HG03097 (cell line): ENCODE data around the gene CTAG1A.
"Not testable (repeated sequence)": the region's sequence is repeated elsewhere in the genome, so short reads cannot be mapped to it uniquely, and the experiment has no call there.

Experiments
- ATAC-seq: cut with Tn5 transposase; IDR thresholded peaks from one replicate; pipeline ENCODE4 v1.9.1; 2021; ENCODE audit not compliant: unreplicated experiment, low FRiP score

Gene CTAG1A

GRCh38 chrX:154570361-154570760 is 14.6 kb upstream of the CTAG1A start:
- not testable (repeated sequence) for ATAC-seq

DNA sequence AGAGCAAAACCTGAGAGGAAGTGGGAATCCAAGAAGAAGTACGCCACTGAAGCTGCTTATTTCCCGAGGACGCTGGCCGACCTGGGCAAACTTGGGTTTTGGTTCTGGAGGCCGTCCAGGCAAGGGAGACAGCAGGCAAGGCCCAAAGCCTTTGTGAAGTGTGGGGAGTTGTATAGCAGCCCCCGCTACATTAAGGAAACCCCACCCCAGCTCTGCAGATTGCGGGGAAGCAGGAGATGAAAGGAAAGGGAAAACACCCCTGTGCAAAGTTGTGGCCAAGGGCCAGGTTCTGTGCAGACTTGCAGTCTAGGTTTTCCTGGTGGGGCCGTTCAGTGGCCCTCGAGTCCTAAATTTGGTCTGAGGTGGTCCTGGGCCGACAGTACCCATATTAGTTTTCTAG is 11.9 kb upstream of the CTAG1A start:
- ATAC-seq: not testable (repeated sequence)

GRCh38 chrX:154575076-154575475 is 9.9 kb upstream of the CTAG1A start:
- not testable (repeated sequence) for ATAC-seq

DNA sequence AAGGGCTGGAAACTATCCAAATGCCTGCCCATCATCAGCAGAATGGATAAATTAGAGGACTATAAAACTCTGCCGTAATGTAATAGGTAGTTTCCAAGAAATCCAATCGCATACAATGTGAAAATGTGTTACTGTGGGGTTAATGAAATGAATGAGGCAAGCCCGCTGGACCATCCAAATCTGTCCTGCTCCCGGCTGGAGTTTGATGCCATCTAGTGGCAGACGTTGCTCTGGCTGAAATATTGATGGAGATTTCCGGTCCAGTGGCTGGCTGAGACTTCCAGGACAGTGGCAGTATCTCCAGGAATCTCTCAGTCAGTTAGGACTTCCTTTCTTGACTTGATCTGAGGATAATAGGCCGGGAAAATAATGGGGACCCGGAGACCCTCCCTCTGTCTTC is 1.9 kb upstream of the CTAG1A start:
- not testable (repeated sequence) for ATAC-seq

GRCh38 chrX:154590415-154590814 is 5.5 kb downstream of the CTAG1A start:
- ATAC-seq: not testable (repeated sequence)

GRCh38 chrX:154592505-154592904 is 7.6 kb downstream of the CTAG1A start:
- no peak for ATAC-seq

DNA sequence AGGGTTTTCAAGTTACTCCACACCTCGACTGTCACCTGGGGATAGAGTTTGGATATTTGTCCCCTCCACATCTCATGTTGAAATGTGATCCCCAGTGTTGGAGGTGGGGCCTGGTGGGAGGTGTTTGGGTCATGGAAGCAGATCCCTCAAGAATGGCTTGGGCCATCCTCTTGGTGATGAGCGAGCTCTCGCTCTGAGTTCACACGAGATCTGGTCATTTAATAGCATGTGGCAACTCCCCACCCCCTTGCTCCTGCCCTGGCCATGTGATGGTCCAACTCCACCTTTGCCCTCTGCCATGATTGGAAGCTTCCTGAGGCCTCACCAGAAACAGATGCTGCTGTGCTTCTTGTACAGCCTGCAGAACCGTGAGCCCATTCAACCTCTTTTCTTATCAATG is 8.3 kb downstream of the CTAG1A start:
- no peak for ATAC-seq

DNA sequence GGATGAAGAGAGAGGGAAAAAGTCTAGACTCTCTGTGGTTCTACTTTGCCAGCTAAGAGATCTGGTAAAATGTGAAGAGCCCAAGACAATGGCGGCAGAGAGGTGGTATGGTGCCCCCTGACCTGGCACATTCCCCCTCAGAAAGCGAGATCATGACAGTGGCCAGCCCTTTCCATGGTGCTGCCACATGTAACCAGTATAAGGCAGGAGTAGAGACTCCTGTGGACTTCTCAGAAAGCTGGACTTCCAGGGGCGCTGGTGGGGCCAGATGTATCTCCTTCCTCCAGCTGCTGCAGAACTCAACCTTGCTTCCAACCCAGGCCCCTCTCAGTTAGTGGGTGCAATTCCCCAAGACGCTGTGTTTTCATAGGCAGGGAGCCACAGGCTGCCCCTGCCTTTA is 9.6 kb downstream of the CTAG1A start:
- ATAC-seq: no peak

DNA sequence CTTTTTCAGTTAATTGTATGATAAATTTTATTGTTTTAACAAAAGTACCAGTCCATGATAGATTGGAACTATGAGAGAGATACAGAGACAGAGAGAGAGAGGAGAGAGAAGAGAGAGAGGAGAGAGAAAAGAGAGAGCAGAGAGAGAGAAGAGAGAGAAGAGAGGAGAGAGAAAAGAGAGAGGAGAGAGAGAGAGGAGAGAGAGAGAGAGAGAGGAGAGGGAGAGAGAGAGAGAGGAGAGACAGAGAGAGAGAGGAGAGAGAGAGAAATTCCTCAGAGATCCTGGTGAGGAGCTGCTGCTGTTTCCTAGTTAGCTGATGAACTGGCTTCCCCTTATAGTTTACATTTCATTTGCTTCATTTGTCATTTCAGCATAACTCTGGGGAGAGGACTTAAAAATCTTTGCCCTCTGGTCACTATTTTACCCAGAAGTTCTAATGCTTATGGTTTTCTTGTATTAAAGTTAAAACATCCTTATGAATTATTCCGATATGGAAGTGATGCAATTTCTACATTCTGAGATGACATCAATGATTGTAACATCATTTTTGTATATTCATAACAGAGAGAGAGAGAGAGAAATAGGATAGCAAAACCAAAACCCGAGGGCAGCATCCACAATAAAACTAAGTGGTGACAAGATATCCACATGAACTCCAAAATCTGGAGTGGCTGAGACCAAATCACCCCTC is 10.8 kb downstream of the CTAG1A start:
- ATAC-seq: no peak

GRCh38 chrX:154596290-154596929 is 11.5 kb downstream of the CTAG1A start:
- ATAC-seq: no peak

DNA sequence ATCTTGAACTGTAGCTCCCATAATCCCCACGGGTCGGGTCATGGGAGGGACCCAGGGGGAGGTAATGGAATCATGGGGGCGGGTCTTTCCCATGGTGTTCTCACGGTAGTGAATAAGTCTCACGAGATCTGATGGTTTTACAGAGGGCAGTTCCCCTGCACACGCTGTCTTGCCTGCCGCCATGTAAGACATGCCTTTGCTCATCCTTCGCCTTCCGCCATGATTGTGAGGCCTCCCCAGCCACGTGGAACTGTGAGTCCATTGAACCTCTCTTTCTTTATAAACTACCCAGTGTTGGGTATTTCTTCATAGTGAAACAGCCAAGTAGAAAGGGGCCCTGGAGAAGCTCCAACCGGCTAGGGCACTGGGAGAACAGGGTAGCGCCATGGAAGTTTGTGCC is 12.3 kb downstream of the CTAG1A start:
- ATAC-seq: no peak

GRCh38 chrX:154598656-154599055 is 13.7 kb downstream of the CTAG1A start:
- ATAC-seq: no peak

DNA sequence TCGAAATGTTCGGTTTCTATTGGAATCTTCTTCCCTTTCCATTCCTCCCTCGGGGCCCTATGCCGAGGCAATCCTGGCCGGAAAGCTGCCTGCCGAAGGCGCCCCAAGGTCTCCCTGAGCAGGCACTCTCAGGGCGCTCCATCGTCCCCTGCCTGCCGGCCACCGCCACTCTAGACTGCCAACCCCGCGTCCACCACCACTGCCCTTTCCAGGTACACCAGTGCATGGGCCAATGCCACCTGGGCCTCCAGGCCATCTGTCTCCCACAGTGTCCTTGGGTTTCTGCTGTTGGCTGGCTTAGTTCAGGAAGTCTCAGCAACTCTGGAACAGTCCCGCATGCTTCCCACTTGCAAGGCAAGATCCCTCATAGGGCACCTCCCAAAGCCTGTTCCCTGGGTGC is 14.6 kb downstream of the CTAG1A start:
- no peak for ATAC-seq

DNA sequence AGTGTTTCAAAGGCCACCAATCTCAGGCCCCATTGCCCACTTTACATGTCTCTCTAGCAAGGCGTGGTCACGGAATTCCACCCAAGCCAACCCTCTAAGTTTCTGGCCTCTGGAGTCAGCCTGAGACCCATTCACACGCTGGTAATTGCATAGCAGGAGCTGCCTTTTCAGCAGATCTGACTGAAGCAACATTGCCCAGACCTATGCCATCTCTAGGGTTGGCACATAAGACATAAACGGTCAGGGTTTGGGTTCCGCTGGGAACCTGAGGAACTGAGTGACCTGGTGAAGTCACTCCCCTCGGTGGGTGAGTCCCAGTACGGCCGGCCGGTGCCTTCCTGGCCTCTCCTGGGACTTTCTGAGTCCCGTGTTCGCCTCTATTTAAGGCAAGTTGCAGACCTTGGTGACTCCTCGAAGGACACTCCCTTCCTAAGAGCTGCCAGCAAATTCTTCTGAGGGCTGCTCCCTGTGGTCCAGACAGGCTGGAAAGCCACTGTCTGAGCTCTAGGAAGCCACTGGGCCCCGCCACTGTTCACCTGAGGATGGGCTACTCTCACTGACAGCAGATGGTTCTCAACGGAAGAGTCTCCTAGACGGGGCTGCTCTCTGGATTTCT is 15.9 kb downstream of the CTAG1A start:
- no peak for ATAC-seq

DNA sequence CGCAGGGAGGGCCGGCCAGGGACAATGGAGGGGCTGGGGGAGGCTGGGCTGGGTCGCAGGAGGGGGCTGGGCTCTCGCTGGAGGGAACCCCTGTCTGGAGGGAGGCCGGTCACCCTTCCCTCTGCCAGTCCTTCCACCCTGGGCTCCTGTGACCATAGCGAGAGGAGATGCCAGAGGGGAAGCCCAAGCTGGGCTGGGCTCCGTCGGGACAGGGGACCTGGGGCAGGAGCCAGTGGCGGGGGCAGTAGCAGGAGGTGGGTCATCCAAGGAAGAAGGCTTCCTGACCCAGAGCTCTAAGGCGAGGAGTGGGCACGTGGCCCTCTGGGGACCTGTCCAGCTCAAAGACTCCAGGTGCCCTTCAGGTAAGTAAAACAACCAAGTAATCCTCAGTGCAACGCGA is 17.3 kb downstream of the CTAG1A start:
- ATAC-seq: no peak

DNA sequence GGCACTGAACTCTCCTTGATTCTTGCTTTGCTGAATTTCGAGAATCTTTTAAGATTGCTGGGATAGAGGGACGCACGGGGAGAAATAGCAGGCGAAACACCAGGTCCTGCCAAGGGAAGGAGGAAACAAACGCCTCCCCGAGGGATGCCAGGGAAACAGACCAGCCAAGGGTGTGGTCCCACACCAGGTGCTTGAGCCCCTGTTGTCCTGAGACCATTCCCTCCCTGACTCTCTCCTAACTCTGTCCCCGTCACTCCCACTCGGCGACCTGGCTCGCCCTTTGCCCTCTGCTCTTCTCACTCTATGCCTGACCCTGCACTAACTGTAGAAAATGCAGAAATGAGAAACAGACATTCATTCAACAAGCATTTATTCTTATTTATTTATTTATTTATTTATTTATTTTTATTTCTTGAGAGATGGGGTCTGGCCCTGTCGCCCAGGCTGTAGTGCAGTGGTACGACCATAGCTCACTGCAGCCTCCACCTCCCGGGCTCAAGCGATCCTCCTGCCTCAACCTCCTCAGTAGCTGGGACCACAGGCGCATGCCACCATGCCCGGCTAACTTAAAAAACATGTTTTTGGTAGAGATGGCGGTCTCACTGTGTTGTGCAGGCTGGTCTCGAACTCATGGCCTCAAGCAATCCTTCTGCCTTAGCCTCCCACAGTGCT is 18.0 kb downstream of the CTAG1A start:
- no peak for ATAC-seq

GRCh38 chrX:154603438-154604430 is 18.8 kb downstream of the CTAG1A start:
- ATAC-seq: no peak

DNA sequence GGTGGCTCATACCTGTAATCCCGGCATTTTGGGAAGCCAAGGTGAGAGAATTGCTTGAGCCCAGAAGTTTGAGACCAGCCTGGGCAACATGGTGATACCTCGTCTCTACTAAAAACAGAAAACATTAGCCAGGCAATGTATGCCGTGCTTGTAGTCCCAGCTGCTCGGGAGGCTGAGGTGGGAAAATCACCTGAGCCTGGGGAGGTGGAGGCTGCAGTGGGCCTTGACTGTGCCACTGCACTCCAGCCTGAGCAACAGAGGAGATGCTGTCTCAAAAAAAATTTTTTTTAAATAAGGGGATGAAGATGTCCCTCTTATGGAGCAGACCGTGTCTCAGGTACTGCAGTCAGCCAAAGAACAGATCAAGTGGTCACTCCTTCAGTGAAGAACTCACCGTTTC is 20.6 kb downstream of the CTAG1A start:
- ATAC-seq: no peak

GRCh38 chrX:154607370-154607769 is 22.4 kb downstream of the CTAG1A start:
- ATAC-seq: no peak

- ATAC-seq: not testable (repeated sequence)
Measured at GRCh38 chrX:154607976-154608375, 23.0 kb downstream of the CTAG1A start.
